GM03348 (cell line): ENCODE measurements around the gene NCMAP.
A peak's percentile ranks its signal among the peaks of the same experiment; 100 is the strongest.

Experiments
- DNase-seq: peaks from one replicate; pipeline ENCODE4 v3.0.0; 2012; ENCODE audit warnings: low spot score

Gene NCMAP

GRCh38 chr1:24570265-24571125, 14.6 kb downstream of the NCMAP start:
- no peak for DNase-seq

- DNase-seq = no peak
Observed at GRCh38 chr1:24572301-24572700, 16.4 kb downstream of the NCMAP start.

- no peak for DNase-seq
Observed at GRCh38 chr1:24575905-24576587, 20.2 kb downstream of the NCMAP start.

GRCh38 chr1:24578846-24579245, 23.0 kb downstream of the NCMAP start:
- no peak for DNase-seq

- no peak for DNase-seq
Observed at GRCh38 chr1:24580756-24581155, 24.9 kb downstream of the NCMAP start.

GRCh38 chr1:24584171-24584647, 28.3 kb downstream of the NCMAP start:
- DNase-seq = no peak

- no peak for DNase-seq
Observed at GRCh38 chr1:24586119-24586518, 30.2 kb downstream of the NCMAP start.

- peak; percentile 75 for DNase-seq
Observed at GRCh38 chr1:24586970-24587820, 31.3 kb downstream of the NCMAP start.

GRCh38 chr1:24588573-24588972, 32.7 kb downstream of the NCMAP start:
- DNase-seq = no peak

- DNase-seq = no peak
Observed at GRCh38 chr1:24589200-24589599, 33.3 kb downstream of the NCMAP start.

GRCh38 chr1:24591781-24592180, 35.9 kb downstream of the NCMAP start:
- no peak for DNase-seq

GRCh38 chr1:24594328-24594598, 38.4 kb downstream of the NCMAP start:
- no peak for DNase-seq

GRCh38 chr1:24596401-24596880, 40.6 kb downstream of the NCMAP start:
- DNase-seq = no peak

- no peak for DNase-seq
Observed at GRCh38 chr1:24599265-24599664, 43.4 kb downstream of the NCMAP start.

GRCh38 chr1:24600551-24600950, 44.7 kb downstream of the NCMAP start:
- no peak for DNase-seq

- DNase-seq = no peak
Observed at GRCh38 chr1:24605534-24606295, 49.8 kb downstream of the NCMAP start.

- DNase-seq = no peak
Observed at GRCh38 chr1:24606296-24606605, 50.4 kb downstream of the NCMAP start.

- no peak for DNase-seq
Observed at GRCh38 chr1:24606621-24607020, 50.7 kb downstream of the NCMAP start.

GRCh38 chr1:24609949-24610517, 54.1 kb downstream of the NCMAP start:
- no peak for DNase-seq

GRCh38 chr1:24619376-24619775, 63.5 kb downstream of the NCMAP start:
- no peak for DNase-seq

GRCh38 chr1:24620678-24621077, 64.8 kb downstream of the NCMAP start:
- DNase-seq = no peak

- peak; percentile 36 for DNase-seq
Observed at GRCh38 chr1:24621121-24621520, 65.2 kb downstream of the NCMAP start.
